Adrenal gland (tissue), 12 donors: Measurements from ENCODE around the gene NDST1. TPM values are rescaled to one million over a fixed set of nuclear protein-coding genes. Genes with fewer than 3 reads are reported as not detected.

ENCODE experiments used
- DNase-seq, 7 donors: peaks; one replicate each; pipeline ENCODE4 v3.0.0-alpha.2; 2019 to 2020
- H3K27ac ChIP-seq, 5 donors: fragments of 200-600 bp; sonication (generic) in 4 of 5; 1 replicate in 3 of 5; 2 replicates in 2 of 5; pipeline versions ENCODE4 v1.5.1 to v1.8.0; 2016 to 2020; ENCODE audit warnings: mild to moderate bottlenecking in 1 of 5
- H3K27me3 ChIP-seq: fragments of 200-600 bp; 2 replicates; pipeline ENCODE4 v1.8.0; 2021
- H3K36me3 ChIP-seq, 2 donors: fragments of 200-600 bp; replicated peaks in 1 of 2; 1 replicate in 1 of 2; 2 replicates in 1 of 2; pipeline versions ENCODE4 v1.5.1 to v1.8.0; 2018 to 2022
- H3K4me1 ChIP-seq, 2 donors: fragments of 200-600 bp; replicated peaks in 1 of 2; 1 replicate in 1 of 2; 2 replicates in 1 of 2; pipeline versions ENCODE4 v1.5.1 to v1.8.0; 2018 to 2021
- H3K4me3 ChIP-seq, 4 donors: fragments of 200-600 bp; sonication (generic) in 3 of 4; one replicate each; pipeline ENCODE4 v1.5.1; 2016 to 2018
- H3K9me3 ChIP-seq, 3 donors: fragments of 200-600 bp; sonication (generic) in 1 of 3; replicated peaks in 1 of 3; 1 replicate in 2 of 3; 2 replicates in 1 of 3; pipeline versions ENCODE4 v1.5.1 to v1.8.0; 2016 to 2021
- POLR2A ChIP-seq, 2 donors: fragments of 450-650 bp; IDR thresholded peaks; one replicate each; pipeline ENCODE4 v1.6.1; 2017; ENCODE audit warnings: antibody characterized with exemption in 2 of 2, mild to moderate bottlenecking in 2 of 2, moderate library complexity in 1 of 2
- WGBS, 4 donors: extraction: QIAGEN DNeasy Blood & Tissue Kit in 2 of 4; methylation state at CpG; one replicate each; pipeline versions ENCODE4 v1.1.5 to v1.1.7; 2013 to 2017; 5-methylcytosine and 5-hydroxymethylcytosine counted together
- intact Hi-C, 2 donors: fragments of 100-400 bp; cut with DNase I; formaldehyde crosslinking; loops; one replicate each; pipeline versions ENCODE4 v1.14.1 to v1.15.0; 2022 to 2023
- polyA plus RNA-seq, 3 donors: library from polyadenylated mRNA; stranded (reverse); fragments of 200-250 nt in 2 of 3; fragments of 350-450 nt in 1 of 3; fragmentation: Illumina TruSeq in 1 of 3; extraction: RNeasy Lipid Tissue Mini Kit (QIAGEN cat#74804) in 1 of 3; gene quantifications; one replicate each; pipeline ENCODE4 v1.2.3, GENCODE V29; 2013 to 2014
- total RNA-seq, 9 donors: library from RNA; depleted of rRNA in 4 of 9; stranded (reverse); fragments of >200 nt in 4 of 9; fragments of 120-200 nt in 1 of 9; fragmentation: NEBNext Ultra II Directional in 1 of 9; extraction: Animal tissue kit (Norgen Biotek cat#: 25700) in 1 of 9; gene quantifications; one replicate each; pipeline versions ENCODE4 v1.1.0 to v1.2.4, GENCODE V29; 2013 to 2023
- TF ChIP-seq, protein P1 (sequence below), 6 experiments: fragments of 450-650 bp in 4 of 6; fragments of 200-600 bp in 2 of 6; sonication (generic) in 1 of 6; IDR thresholded peaks; 1 replicate in 5 of 6; 2 replicates in 1 of 6; pipeline versions ENCODE4 v1.5.1 to v1.8.0; 2016 to 2021; ENCODE audit warnings: antibody characterized with exemption in 6 of 6, mild to moderate bottlenecking in 2 of 6, moderate library complexity in 1 of 6
- donor health status: healthy with polysubstance abuse.
- donor health status: Bipolar disorder and iron deficiency.
- donor health status: DM: yes; HTN: yes; CAD: no.
- donor health status: DM: no; HTN: no; CAD: no.
- donor health status: DM: no; HTN: no; CAD: no.
- donor health status: DM: yes; HTN: yes; CAD: no.

The NDST1 gene
- total and polyA plus RNA-seq, 12 donors = 9.6 to 154 (median 94.7) TPM

DNA sequence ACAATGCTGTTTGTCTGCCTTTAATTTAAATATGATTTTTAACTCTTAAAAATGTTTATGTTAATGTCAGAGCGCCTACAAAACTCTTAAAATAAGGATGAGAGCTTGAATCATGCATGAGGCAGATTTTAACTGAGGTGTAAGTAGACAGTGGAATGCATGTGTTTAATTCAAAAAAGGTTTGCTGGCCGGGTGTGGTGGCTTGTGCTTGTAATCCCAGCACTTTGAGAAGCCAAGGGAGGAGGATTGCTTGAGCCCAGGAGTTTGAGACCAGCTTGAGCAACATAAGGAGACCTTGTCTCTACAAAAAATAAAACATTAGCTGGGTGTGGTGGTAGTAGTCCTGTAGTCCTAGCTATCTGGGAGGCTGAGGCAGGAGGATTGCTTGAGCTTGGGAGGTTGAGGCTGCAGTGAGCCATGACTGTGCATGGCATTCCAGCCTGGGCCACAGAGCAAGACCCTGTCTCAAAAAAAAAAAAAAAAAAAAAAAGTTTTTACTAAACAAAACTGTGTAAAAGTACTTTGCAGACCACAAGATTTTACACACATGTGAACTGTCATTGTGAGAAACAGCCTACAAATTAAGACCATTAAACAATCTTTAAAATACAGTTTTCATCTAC lies 21.1 kb downstream of the NDST1 start:
- intact Hi-C loops = loop anchor here (5.0 kb wide), 1 partner anchor 67 kb away; no protein-coding TSS in a partner anchor
- no peaks in the 10 kb centered on the region for H3K9me3 ChIP-seq
- no peaks in the 10 kb centered on the region for H3K27me3 ChIP-seq
- H3K27ac ChIP-seq = no peak overlapping the region
- no peak overlapping the region for H3K4me3 ChIP-seq
- peaks cover 0 to 41% of the 10 kb centered on the region in 2 donors for H3K36me3 ChIP-seq
- TF ChIP-seq, protein P1, sequence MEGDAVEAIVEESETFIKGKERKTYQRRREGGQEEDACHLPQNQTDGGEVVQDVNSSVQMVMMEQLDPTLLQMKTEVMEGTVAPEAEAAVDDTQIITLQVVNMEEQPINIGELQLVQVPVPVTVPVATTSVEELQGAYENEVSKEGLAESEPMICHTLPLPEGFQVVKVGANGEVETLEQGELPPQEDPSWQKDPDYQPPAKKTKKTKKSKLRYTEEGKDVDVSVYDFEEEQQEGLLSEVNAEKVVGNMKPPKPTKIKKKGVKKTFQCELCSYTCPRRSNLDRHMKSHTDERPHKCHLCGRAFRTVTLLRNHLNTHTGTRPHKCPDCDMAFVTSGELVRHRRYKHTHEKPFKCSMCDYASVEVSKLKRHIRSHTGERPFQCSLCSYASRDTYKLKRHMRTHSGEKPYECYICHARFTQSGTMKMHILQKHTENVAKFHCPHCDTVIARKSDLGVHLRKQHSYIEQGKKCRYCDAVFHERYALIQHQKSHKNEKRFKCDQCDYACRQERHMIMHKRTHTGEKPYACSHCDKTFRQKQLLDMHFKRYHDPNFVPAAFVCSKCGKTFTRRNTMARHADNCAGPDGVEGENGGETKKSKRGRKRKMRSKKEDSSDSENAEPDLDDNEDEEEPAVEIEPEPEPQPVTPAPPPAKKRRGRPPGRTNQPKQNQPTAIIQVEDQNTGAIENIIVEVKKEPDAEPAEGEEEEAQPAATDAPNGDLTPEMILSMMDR (IDR thresholded peaks at IDR 0.05) = no peak
- no peak for TF ChIP-seq POLR2A (IDR thresholded peaks at IDR 0.05)
- no peak for DNase-seq
- WGBS, 4 donors = 65 to 94% (median 76%) methylated on average over 2 of the region's 2 CpGs
- H3K4me1 ChIP-seq = peaks cover 5 to 26% of the 10 kb centered on the region in 2 donors

DNA sequence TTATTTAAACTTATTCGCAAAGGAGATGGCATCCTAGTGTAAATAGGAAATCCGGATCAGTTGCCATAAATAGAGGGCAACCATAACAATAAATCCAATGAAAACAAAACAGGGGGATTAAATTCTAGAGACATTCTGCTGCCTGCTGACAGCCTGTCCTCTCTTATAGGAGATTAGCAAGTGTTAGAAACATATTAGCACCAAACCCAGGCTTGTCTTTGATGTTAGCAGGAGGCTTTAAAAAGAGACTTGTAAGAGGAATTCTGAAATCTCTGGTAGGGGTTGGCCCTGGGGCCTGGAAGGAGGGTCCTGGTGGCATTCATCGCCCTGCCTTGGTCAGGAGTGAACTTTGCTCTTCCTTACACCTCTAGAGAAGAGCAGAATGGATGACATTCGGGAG lies 21.6 kb downstream of the NDST1 start:
- TF ChIP-seq POLR2A (IDR thresholded peaks at IDR 0.05) = no peak
- Histone ChIP-seq H3K27ac (no peak overlapping the region), H3K9me3 (no peaks in the 10 kb centered on the region), H3K4me1 (peaks cover 5 to 26% of the 10 kb centered on the region in 2 donors), H3K4me3 (no peak overlapping the region), H3K36me3 (peaks cover 0 to 46% of the 10 kb centered on the region in 2 donors), H3K27me3 (no peaks in the 10 kb centered on the region)
- WGBS, 4 donors = 73 to 88% (median 82%) methylated on average over 4 of the region's 4 CpGs
- intact Hi-C loops = loop anchor here (5.0 kb wide), 1 partner anchor 67 kb away; no protein-coding TSS in a partner anchor
- no peak for DNase-seq

DNA sequence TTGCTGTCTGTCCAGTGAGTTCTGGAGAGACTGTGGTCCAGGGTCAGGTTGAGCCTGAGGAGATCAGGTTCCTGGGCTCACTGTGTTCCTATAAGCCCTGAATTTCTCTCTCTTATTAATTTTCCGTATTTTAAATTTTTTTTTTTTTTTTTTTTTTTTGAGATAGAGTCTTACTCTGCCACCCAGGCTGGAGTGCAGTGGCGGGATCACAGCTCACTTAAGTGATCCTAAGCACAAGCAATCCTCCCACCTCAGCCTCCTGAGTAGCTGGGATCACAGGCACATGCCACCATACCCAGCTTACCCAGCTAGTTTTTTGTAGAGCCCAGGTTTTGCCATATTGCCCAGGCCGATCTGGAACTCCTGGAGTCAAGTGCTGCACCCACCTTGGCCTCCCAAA lies 22.5 kb downstream of the NDST1 start:
- DNase-seq = no peak
- 81 to 86% (median 83%) methylated on average over 3 of the region's 3 CpGs for WGBS, 4 donors
- H3K27ac ChIP-seq = no peak overlapping the region

DNA sequence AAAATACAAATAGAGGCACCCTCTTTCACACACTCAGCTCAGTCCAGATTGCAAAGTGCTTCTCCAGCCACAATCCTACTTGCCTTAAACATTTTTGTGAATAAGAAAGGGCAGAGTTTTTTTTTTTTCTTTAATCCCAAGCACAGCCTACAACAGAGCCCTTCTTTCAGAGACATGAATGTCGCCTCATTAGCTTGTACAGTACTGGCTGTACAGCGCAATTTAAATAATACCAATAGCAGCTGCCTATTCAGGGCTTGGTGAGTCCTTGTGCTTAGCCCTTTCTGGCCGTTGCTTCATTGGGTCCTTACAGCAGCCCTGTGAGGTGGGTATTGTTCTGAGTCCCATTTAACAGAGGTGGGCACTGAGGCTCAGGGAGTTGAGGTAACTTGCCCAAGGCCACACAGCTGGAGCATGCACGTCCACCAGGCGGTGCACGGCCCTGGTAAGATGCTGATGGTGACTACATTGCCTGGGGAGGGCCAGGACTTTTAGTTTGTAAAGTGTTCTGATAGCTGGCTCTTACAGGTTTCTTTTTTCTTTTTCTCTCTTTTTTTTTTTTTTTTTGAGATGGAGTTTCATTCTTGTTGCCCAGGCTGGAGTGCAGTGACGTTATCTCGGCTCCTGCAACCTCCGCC lies 23.1 kb downstream of the NDST1 start:
- no peak overlapping the region for H3K4me3 ChIP-seq
- H3K36me3 ChIP-seq = peaks cover 0 to 61% of the 10 kb centered on the region in 2 donors
- no peak for DNase-seq
- intact Hi-C loops = no loop called here
- H3K4me1 ChIP-seq = peaks cover 12 to 29% of the 10 kb centered on the region in 2 donors
- TF ChIP-seq, protein P1 (IDR thresholded peaks at IDR 0.05) = no peak
- TF ChIP-seq POLR2A (IDR thresholded peaks at IDR 0.05) = no peak
- WGBS, 4 donors = 77 to 86% (median 82%) methylated on average over 7 to 9 of the region's 9 CpGs
- H3K9me3 ChIP-seq = no peaks in the 10 kb centered on the region
- no peaks in the 10 kb centered on the region for H3K27me3 ChIP-seq
- no peak overlapping the region for H3K27ac ChIP-seq

More for the DNA sequence above, 22.5 kb downstream of the NDST1 start:
- Histone ChIP-seq H3K4me1 (peaks cover 10 to 31% of the 10 kb centered on the region in 2 donors), H3K9me3 (no peaks in the 10 kb centered on the region), H3K27me3 (no peaks in the 10 kb centered on the region), H3K4me3 (no peak overlapping the region), H3K36me3 (peaks cover 0 to 55% of the 10 kb centered on the region in 2 donors)
- intact Hi-C loops = no loop called here
- TF ChIP-seq, protein P1 (IDR thresholded peaks at IDR 0.05) = no peak
- no peak for TF ChIP-seq POLR2A (IDR thresholded peaks at IDR 0.05)
